HepG2 (cell line): ENCODE data around the gene CEP128. TPM values are rescaled to one million over a fixed set of nuclear protein-coding genes. Genes with fewer than 3 reads are reported as not detected.

Experiments
- ATAC-seq: fragments of 200-7000 bp; cut with Tn5 transposase; 3 replicates; pipeline ENCODE4 v1.9.1; 2020; ENCODE audit warnings: mild to moderate bottlenecking, moderate library complexity
- BruUV-seq: library from RNA; stranded (reverse); fragments of 400-500 nt; replicated peaks from 2 replicates; lab custom pipeline; 2021; lab: Mats Ljungman, UMichigan
- CTCF ChIA-PET: fragments of 300-600 bp; formaldehyde crosslinking; extraction: SDS; loops from one replicate; lab custom pipeline; 2021; ENCODE audit warnings: low total read pairs, inconsistent platforms, low intra/inter-chr PET ratio; lab: Yijun Ruan, JAX
- POLR2A ChIA-PET: fragments of 350-600 bp; sonication (Branson Sonifier 250); formaldehyde crosslinking; loops from one replicate; lab custom pipeline; 2020; ENCODE audit warnings: antibody characterized with exemption, inconsistent platforms; lab: Yijun Ruan, JAX
- DNase-seq: peaks from one replicate; pipeline ENCODE4 v3.0.0-alpha.2; 2015; ENCODE audit warnings: low spot score
- FAIRE-seq: peaks from 3 replicates; lab custom pipeline; 2011; peaks lifted over from hg19 to GRCh38; lab: Jason Lieb, UNC
- H2AFZ ChIP-seq: one replicate; pipeline ENCODE4 v1.6.1; 2011; ENCODE audit warnings: low read length, inconsistent platforms
- H3K27ac ChIP-seq: fragments of 300-600 bp; 3 replicates; pipeline ENCODE4 v1.8.0; 2011; ENCODE audit warnings: mixed run types, mild to moderate bottlenecking, mixed read lengths, low read length, inconsistent platforms; ENCODE audit not compliant: insufficient read depth; ENCODE audit errors: extremely low read length
- H3K27me3 ChIP-seq, 2 experiments: fragments of 200-600 bp in 1 of 2; 2 replicates in 1 of 2; 3 replicates in 1 of 2; pipeline versions ENCODE4 v1.6.0 to v1.8.0; 2011; ENCODE audit warnings: low read length in 2 of 2, mild to moderate bottlenecking in 2 of 2, moderate library complexity in 2 of 2, inconsistent platforms in 1 of 2; ENCODE audit not compliant: insufficient read depth in 2 of 2, control insufficient read depth in 1 of 2
- H3K36me3 ChIP-seq, 2 experiments: fragments of 200-600 bp in 1 of 2; replicated peaks in 1 of 2; 2 replicates in 1 of 2; 3 replicates in 1 of 2; pipeline versions ENCODE4 v1.5.1 to v1.8.0; 2011; ENCODE audit warnings: low read length in 2 of 2, inconsistent platforms in 1 of 2; ENCODE audit not compliant: insufficient read depth in 2 of 2, control insufficient read depth in 1 of 2
- H3K4me1 ChIP-seq: 2 replicates; pipeline ENCODE4 v1.5.1; 2012; ENCODE audit warnings: low read length, inconsistent platforms; ENCODE audit not compliant: insufficient read depth
- H3K4me2 ChIP-seq: 2 replicates; pipeline ENCODE4 v1.6.0; 2011; ENCODE audit warnings: low read depth, low read length, inconsistent platforms
- H3K4me3 ChIP-seq, 3 experiments: fragments of 200-600 bp in 1 of 3; sonication (generic), shearing (Covaris generic) in 1 of 3; replicated peaks in 1 of 3; 2 replicates each; pipeline ENCODE4 v1.5.1; 2011 to 2016; ENCODE audit warnings: low read length in 3 of 3, inconsistent platforms in 2 of 3, low read depth in 2 of 3, mild to moderate bottlenecking in 2 of 3, control low read depth in 1 of 3, mixed read lengths in 1 of 3; ENCODE audit not compliant: insufficient read depth in 1 of 3
- H3K79me2 ChIP-seq: one replicate; pipeline ENCODE4 v1.6.1; 2011; ENCODE audit warnings: low read length, inconsistent platforms; ENCODE audit not compliant: insufficient read depth
- H3K9ac ChIP-seq: 2 replicates; pipeline ENCODE4 v1.6.0; 2011; ENCODE audit warnings: mild to moderate bottlenecking, low read depth, low read length, inconsistent platforms; ENCODE audit not compliant: insufficient read depth
- H3K9me3 ChIP-seq: 2 replicates; pipeline ENCODE4 v1.5.1; 2012; ENCODE audit warnings: mild to moderate bottlenecking, low read length
- H4K20me1 ChIP-seq: 2 replicates; pipeline ENCODE4 v1.6.0; 2011; ENCODE audit warnings: inconsistent platforms, mild to moderate bottlenecking, low read length, moderate library complexity; ENCODE audit not compliant: insufficient read depth
- BRCA1 ChIP-seq: sonication (generic); formaldehyde crosslinking; IDR thresholded peaks from 2 replicates; pipeline ENCODE4 v1.4.0; 2020; ENCODE audit warnings: missing genetic modification reagents
- CBX1 ChIP-seq: IDR thresholded peaks from one replicate; pipeline ENCODE4 v1.6.1; 2016; ENCODE audit warnings: antibody characterized with exemption, low read depth
- EP300 ChIP-seq, 3 experiments: sonication (generic) in 1 of 3; formaldehyde crosslinking in 1 of 3; IDR thresholded peaks; 2 replicates each; pipeline versions ENCODE4 v1.5.1 to v1.6.1; 2011 to 2020; ENCODE audit warnings: low read depth in 2 of 3, low read length in 2 of 3, borderline replicate concordance in 1 of 3, improper control_type of control experiment in 1 of 3, mild to moderate bottlenecking in 1 of 3, missing genetic modification reagents in 1 of 3, moderate library complexity in 1 of 3
- HNRNPUL1 ChIP-seq: fragments of 200-400 bp; formaldehyde crosslinking; IDR thresholded peaks from 2 replicates; pipeline ENCODE4 v1.6.1; 2017; ENCODE audit warnings: low read depth, mild to moderate bottlenecking, low read length, moderate library complexity
- MEIS2 ChIP-seq: sonication (generic); formaldehyde crosslinking; IDR thresholded peaks from 2 replicates; pipeline ENCODE4 v1.9.0; 2021; ENCODE audit warnings: mild to moderate bottlenecking, missing genetic modification reagents
- RFX5 ChIP-seq: IDR thresholded peaks from 2 replicates; pipeline ENCODE4 v1.6.1; 2011; ENCODE audit warnings: low read depth, low read length, improper control_type of control experiment
- SP5 ChIP-seq: IDR thresholded peaks from 2 replicates; pipeline ENCODE4 v1.6.1; 2016; ENCODE audit warnings: low read depth, borderline replicate concordance
- TRIM24 ChIP-seq: sonication (generic); formaldehyde crosslinking; IDR thresholded peaks from 2 replicates; pipeline ENCODE4 v1.8.0; 2022; ENCODE audit warnings: mild to moderate bottlenecking, missing genetic modification reagents
- ZBTB7B ChIP-seq: sonication (generic); formaldehyde crosslinking; IDR thresholded peaks from 2 replicates; pipeline ENCODE4 v1.4.0; 2020; ENCODE audit warnings: missing genetic modification reagents
- ZMYM3 ChIP-seq: sonication (generic); formaldehyde crosslinking; IDR thresholded peaks from 2 replicates; pipeline ENCODE4 v1.5.1; 2020; ENCODE audit warnings: mild to moderate bottlenecking, missing genetic modification reagents
- ZNF17 ChIP-seq: sonication (generic); formaldehyde crosslinking; IDR thresholded peaks from 2 replicates; pipeline ENCODE4 v1.5.0; 2020; ENCODE audit warnings: mild to moderate bottlenecking, missing genetic modification reagents
- ZNF30 ChIP-seq: sonication (generic); formaldehyde crosslinking; IDR thresholded peaks from 2 replicates; pipeline ENCODE4 v1.5.0; 2020; ENCODE audit warnings: mild to moderate bottlenecking, missing genetic modification reagents
- ZNF335 ChIP-seq: sonication (generic); formaldehyde crosslinking; IDR thresholded peaks from 2 replicates; pipeline ENCODE4 v1.4.0; 2020; ENCODE audit warnings: missing genetic modification reagents
- ZNF451 ChIP-seq: sonication (generic); formaldehyde crosslinking; IDR thresholded peaks from 2 replicates; pipeline ENCODE4 v1.5.0; 2020; ENCODE audit warnings: mild to moderate bottlenecking, missing genetic modification reagents
- ZNF788 ChIP-seq: sonication (generic); formaldehyde crosslinking; IDR thresholded peaks from 2 replicates; pipeline ENCODE4 v1.5.0; 2020; ENCODE audit warnings: mild to moderate bottlenecking, missing genetic modification reagents, borderline replicate concordance
- WGBS: methylation state at CpG from one replicate; pipeline ENCODE4 v1.1.6; 2017; ENCODE audit warnings: low lambda C conversion rate; 5-methylcytosine and 5-hydroxymethylcytosine counted together
- in situ Hi-C: cut with HindIII; loops from 2 replicates; pipeline ENCODE4 v1.10.0; 2017; ENCODE audit warnings: low pct_unique_long_range_greater_than_20kb; ENCODE audit not compliant: extremely low pct_ligation_motif_present
- intact Hi-C: fragments of 100-400 bp; cut with micrococcal nuclease; formaldehyde crosslinking; loops from one replicate; pipeline ENCODE4 v1.10.0; 2022; ENCODE audit not compliant: unreplicated experiment
- polyA plus RNA-seq, 8 experiments: library from polyadenylated mRNA; depleted of rRNA in 3 of 8; stranded (reverse) in 7 of 8; unstranded in 1 of 8; fragments of >200 nt; fragmentation: Illumina TruSeq in 4 of 8; extraction: Trizol in 4 of 8; gene quantifications; 2 replicates each; pipeline versions ENCODE4 v1.2.1 to v1.2.3, GENCODE V29; 2011 to 2016; ENCODE audit warnings: low read depth in 4 of 8, missing spikeins in 1 of 8, mixed read lengths in 1 of 8; ENCODE audit not compliant: insufficient read depth in 1 of 8
- total RNA-seq, 5 experiments: library from RNA; depleted of rRNA; stranded (reverse); fragments of >200 nt; fragmentation: Illumina TruSeq; extraction: Trizol; gene quantifications; 2 replicates each; pipeline ENCODE4 v1.2.3, GENCODE V29; 2016; ENCODE audit warnings: low read depth in 1 of 5
- TF ChIP-seq, protein P1 (sequence below): sonication (generic); formaldehyde crosslinking; IDR thresholded peaks from 2 replicates; pipeline ENCODE4 v1.8.0; 2022; ENCODE audit warnings: low read depth, missing genetic modification reagents
- TF ChIP-seq, protein P2 (sequence below): sonication (generic); formaldehyde crosslinking; IDR thresholded peaks from 2 replicates; pipeline ENCODE4 v1.4.0; 2020; ENCODE audit warnings: missing genetic modification reagents
- TF ChIP-seq, protein P3 (sequence below): sonication (generic); formaldehyde crosslinking; IDR thresholded peaks from 2 replicates; pipeline ENCODE4 v1.4.0; 2020; ENCODE audit warnings: missing genetic modification reagents

The CEP128 gene
- total and polyA plus RNA-seq, 2 of the 13 experiments (the other 11 are each of a cell fraction or from before 2014, with no cell fraction given): 1.3 to 7.5 TPM

DNA sequence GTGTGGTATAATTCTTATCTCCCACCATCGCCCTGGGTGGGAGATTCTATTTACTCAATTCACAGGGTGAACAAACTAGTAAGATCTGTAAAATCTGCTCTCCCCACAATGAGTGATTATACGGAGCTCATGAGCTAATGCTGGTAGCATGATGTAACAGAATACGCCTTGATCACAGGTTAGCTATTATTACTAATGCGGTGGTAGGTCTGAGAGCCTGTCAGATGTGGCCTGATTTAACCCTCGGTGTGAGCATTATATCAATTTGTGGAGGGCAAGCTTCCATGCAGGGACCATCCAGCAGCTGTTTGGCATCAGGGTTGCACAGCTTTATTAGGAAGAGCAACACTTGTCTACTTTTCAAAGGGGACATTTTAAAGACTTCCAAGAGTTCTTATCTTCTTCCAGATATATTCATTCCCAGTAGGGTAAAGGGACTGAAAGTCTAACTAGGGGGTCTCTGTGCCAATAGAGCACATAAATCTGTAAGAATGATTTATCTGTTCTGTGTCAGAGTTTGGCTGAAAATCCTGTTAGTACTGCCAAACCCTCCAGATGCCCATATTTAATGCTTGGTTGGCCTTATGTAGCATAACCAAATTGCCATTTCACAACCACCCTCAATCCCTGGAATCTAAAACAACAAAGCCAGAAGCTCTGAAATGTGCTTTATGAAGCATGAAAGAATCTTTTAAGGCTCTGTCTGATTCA lies 32.5 kb upstream of the CEP128 start (continued):
- TF ChIP-seq, protein P1, sequence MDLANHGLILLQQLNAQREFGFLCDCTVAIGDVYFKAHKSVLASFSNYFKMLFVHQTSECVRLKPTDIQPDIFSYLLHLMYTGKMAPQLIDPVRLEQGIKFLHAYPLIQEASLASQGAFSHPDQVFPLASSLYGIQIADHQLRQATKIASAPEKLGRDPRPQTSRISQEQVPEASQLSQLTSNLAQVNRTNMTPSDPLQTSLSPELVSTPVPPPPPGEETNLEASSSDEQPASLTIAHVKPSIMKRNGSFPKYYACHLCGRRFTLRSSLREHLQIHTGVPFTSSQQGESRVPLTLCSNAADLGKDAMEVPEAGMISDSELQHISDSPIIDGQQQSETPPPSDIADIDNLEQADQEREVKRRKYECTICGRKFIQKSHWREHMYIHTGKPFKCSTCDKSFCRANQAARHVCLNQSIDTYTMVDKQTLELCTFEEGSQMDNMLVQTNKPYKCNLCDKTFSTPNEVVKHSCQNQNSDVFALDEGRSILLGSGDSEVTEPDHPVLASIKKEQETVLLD (CRISPR knock-in tag): no peak
- no peak for TF ChIP-seq CBX1
- TF ChIP-seq ZNF30 (CRISPR knock-in tag): no peak
- no peak for TF ChIP-seq ZNF451 (CRISPR knock-in tag)

DNA sequence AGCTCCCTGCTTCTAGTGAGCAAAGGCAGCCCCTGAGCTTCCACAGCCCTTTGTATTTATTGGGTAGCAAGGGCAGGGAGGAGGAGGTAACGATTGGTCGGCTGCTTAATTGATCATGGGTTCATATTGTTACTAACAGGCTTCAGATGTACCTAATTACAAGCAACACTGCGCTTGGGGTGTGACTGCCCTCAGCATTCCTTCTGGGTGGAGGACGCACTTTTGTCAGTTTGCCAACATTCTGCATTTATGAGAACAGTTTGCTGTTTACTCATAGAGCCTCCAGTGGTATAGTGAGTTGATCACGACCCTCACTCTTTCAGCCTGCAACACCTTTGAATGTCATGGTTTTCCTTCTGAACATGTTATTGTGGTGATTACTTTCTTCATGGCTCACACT lies 23.5 kb upstream of the CEP128 start:
- no peaks in the 10 kb centered on the region for H3K4me1 ChIP-seq
- no peak overlapping the region for H2AFZ ChIP-seq
- H4K20me1 ChIP-seq: no peaks in the 10 kb centered on the region
- no peak overlapping the region for H3K4me2 ChIP-seq
- TF ChIP-seq MEIS2 (no peak), ZNF788 (CRISPR knock-in tag) (no peak), HNRNPUL1 (no peak), ZBTB7B (CRISPR knock-in tag) (no peak), BRCA1 (CRISPR knock-in tag) (no peak), TRIM24 (no peak), RFX5 (no peak), SP5 (CRISPR knock-in tag) (no peak), ZMYM3 (CRISPR knock-in tag) (no peak), EP300 (IDR thresholded peaks at IDR 0.05; ENCODE audit: low read depth in 2 of 2, low read length in 2 of 2) (no peak), EP300 (CRISPR knock-in tag; IDR thresholded peaks at IDR 0.05; ENCODE audit: borderline replicate concordance) (no peak), ZNF335 (no peak), ZNF17 (no peak)
- TF ChIP-seq, protein P2, sequence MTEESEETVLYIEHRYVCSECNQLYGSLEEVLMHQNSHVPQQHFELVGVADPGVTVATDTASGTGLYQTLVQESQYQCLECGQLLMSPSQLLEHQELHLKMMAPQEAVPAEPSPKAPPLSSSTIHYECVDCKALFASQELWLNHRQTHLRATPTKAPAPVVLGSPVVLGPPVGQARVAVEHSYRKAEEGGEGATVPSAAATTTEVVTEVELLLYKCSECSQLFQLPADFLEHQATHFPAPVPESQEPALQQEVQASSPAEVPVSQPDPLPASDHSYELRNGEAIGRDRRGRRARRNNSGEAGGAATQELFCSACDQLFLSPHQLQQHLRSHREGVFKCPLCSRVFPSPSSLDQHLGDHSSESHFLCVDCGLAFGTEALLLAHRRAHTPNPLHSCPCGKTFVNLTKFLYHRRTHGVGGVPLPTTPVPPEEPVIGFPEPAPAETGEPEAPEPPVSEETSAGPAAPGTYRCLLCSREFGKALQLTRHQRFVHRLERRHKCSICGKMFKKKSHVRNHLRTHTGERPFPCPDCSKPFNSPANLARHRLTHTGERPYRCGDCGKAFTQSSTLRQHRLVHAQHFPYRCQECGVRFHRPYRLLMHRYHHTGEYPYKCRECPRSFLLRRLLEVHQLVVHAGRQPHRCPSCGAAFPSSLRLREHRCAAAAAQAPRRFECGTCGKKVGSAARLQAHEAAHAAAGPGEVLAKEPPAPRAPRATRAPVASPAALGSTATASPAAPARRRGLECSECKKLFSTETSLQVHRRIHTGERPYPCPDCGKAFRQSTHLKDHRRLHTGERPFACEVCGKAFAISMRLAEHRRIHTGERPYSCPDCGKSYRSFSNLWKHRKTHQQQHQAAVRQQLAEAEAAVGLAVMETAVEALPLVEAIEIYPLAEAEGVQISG: no peak
- TF ChIP-seq, protein P3, sequence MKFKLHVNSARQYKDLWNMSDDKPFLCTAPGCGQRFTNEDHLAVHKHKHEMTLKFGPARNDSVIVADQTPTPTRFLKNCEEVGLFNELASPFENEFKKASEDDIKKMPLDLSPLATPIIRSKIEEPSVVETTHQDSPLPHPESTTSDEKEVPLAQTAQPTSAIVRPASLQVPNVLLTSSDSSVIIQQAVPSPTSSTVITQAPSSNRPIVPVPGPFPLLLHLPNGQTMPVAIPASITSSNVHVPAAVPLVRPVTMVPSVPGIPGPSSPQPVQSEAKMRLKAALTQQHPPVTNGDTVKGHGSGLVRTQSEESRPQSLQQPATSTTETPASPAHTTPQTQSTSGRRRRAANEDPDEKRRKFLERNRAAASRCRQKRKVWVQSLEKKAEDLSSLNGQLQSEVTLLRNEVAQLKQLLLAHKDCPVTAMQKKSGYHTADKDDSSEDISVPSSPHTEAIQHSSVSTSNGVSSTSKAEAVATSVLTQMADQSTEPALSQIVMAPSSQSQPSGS (CRISPR knock-in tag): no peak
- no peak overlapping the region for H3K27ac ChIP-seq
- no peak for ATAC-seq
- BruUV-seq: no TSS peak
- no peaks in the 10 kb centered on the region for H3K36me3 ChIP-seq
- in situ Hi-C loops: no loop called here
- WGBS: 4% methylated on average over 5 of the region's 5 CpGs
- intact Hi-C loops: no loop called here
- ChIA-PET CTCF (no interaction called here), POLR2A (no interaction called here)
- H3K27me3 ChIP-seq: no peaks in the 10 kb centered on the region; a peak in 1 of 5 replicates
- H3K9me3 ChIP-seq: no peaks in the 10 kb centered on the region
- H3K9ac ChIP-seq: no peak overlapping the region
- FAIRE-seq: no peak
- DNase-seq: no peak
- no peaks in the 10 kb centered on the region for H3K79me2 ChIP-seq
- H3K4me3 ChIP-seq: no peak overlapping the region
